ENCODE measurements around the gene TPPP.

Gene TPPP

GRCh38 chr5:652023-652515, 41.1 kb downstream of the TPPP start:
- DNase-seq (ENCODE audit: low read depth) = no peak
- TF ChIP-seq CTCF (IDR thresholded peaks at IDR 0.05; ENCODE audit: control insufficient read depth, extremely low read depth, insufficient read depth) = no peak

GRCh38 chr5:651296-652022, 41.7 kb downstream of the TPPP start:
- DNase-seq (ENCODE audit: low read depth) = no peak
- TF ChIP-seq CTCF (IDR thresholded peaks at IDR 0.05; ENCODE audit: control insufficient read depth, extremely low read depth, insufficient read depth) = no peak
- H3K4me3 ChIP-seq (ENCODE audit: low read depth, low read length) = no peak overlapping the region

More at GRCh38 chr5:652023-652515, 41.1 kb downstream of the TPPP start:
- H3K4me3 ChIP-seq (ENCODE audit: low read depth, low read length) = no peak overlapping the region

- H3K4me3 ChIP-seq (ENCODE audit: low read depth, low read length) = no peak overlapping the region
- no peak for DNase-seq (ENCODE audit: low read depth)
- no peak for TF ChIP-seq CTCF (IDR thresholded peaks at IDR 0.05; ENCODE audit: control insufficient read depth, extremely low read depth, insufficient read depth)
Measured at GRCh38 chr5:647727-648126, 45.4 kb downstream of the TPPP start.

- DNase-seq (ENCODE audit: low read depth) = no peak
- H3K4me3 ChIP-seq (ENCODE audit: low read depth, low read length) = no peak overlapping the region
- no peak for TF ChIP-seq CTCF (IDR thresholded peaks at IDR 0.05; ENCODE audit: control insufficient read depth, extremely low read depth, insufficient read depth)
Measured at GRCh38 chr5:647311-647710, 45.8 kb downstream of the TPPP start.

GRCh38 chr5:646396-647201, 46.6 kb downstream of the TPPP start:
- no peak for TF ChIP-seq CTCF (IDR thresholded peaks at IDR 0.05; ENCODE audit: control insufficient read depth, extremely low read depth, insufficient read depth)
- no peak for DNase-seq (ENCODE audit: low read depth)
- H3K4me3 ChIP-seq (ENCODE audit: low read depth, low read length) = no peak overlapping the region

- no peak for TF ChIP-seq CTCF (IDR thresholded peaks at IDR 0.05; ENCODE audit: control insufficient read depth, extremely low read depth, insufficient read depth)
- no peak overlapping the region for H3K4me3 ChIP-seq (ENCODE audit: low read depth, low read length)
- DNase-seq (ENCODE audit: low read depth) = no peak
Measured at GRCh38 chr5:645421-645820, 47.7 kb downstream of the TPPP start.
